ENCODE data around the gene PCSK2.

PCSK2 gene

GRCh38 chr20:17262786-17263185 is 35.9 kb downstream of the PCSK2 start:
- DNase-seq: peak; percentile 1

GRCh38 chr20:17273717-17274116 is 46.9 kb downstream of the PCSK2 start:
- DNase-seq: no peak

- no peak for DNase-seq
Measured at GRCh38 chr20:17276101-17276500, 49.3 kb downstream of the PCSK2 start.

GRCh38 chr20:17281478-17281877 is 54.6 kb downstream of the PCSK2 start:
- no peak for DNase-seq

GRCh38 chr20:17282501-17282900 is 55.7 kb downstream of the PCSK2 start:
- DNase-seq: no peak

- no peak for DNase-seq
Measured at GRCh38 chr20:17287503-17287902, 60.7 kb downstream of the PCSK2 start.

GRCh38 chr20:17287998-17288397 is 61.2 kb downstream of the PCSK2 start:
- DNase-seq: no peak

- DNase-seq: no peak
Measured at GRCh38 chr20:17295151-17295726, 68.4 kb downstream of the PCSK2 start.

- DNase-seq: no peak
Measured at GRCh38 chr20:17295991-17296390, 69.2 kb downstream of the PCSK2 start.

GRCh38 chr20:17298171-17298570 is 71.3 kb downstream of the PCSK2 start:
- DNase-seq: no peak

GRCh38 chr20:17298751-17299150 is 71.9 kb downstream of the PCSK2 start:
- no peak for DNase-seq

- no peak for DNase-seq
Measured at GRCh38 chr20:17300113-17300512, 73.3 kb downstream of the PCSK2 start.

GRCh38 chr20:17304774-17305173 is 77.9 kb downstream of the PCSK2 start:
- no peak for DNase-seq

GRCh38 chr20:17306427-17306826 is 79.6 kb downstream of the PCSK2 start:
- no peak for DNase-seq

GRCh38 chr20:17314264-17314663 is 87.4 kb downstream of the PCSK2 start:
- no peak for DNase-seq

- DNase-seq: no peak
Measured at GRCh38 chr20:17315407-17316231, 88.8 kb downstream of the PCSK2 start.

GRCh38 chr20:17316316-17317038 is 89.6 kb downstream of the PCSK2 start:
- DNase-seq: no peak

- DNase-seq: no peak
Measured at GRCh38 chr20:17317341-17317740, 90.5 kb downstream of the PCSK2 start.

- DNase-seq: no peak
Measured at GRCh38 chr20:17320456-17320855, 93.6 kb downstream of the PCSK2 start.

GRCh38 chr20:17326096-17326495 is 99.3 kb downstream of the PCSK2 start:
- no peak for DNase-seq

GRCh38 chr20:17327185-17328148 is 100.6 kb downstream of the PCSK2 start:
- DNase-seq: no peak

GRCh38 chr20:17334932-17335331 is 108.1 kb downstream of the PCSK2 start:
- no peak for DNase-seq

GRCh38 chr20:17339000-17339399 is 112.2 kb downstream of the PCSK2 start:
- no peak for DNase-seq

All from KG1 (cell line).